Left kidney (tissue), 2 donors: Measurements from ENCODE around the gene TMEM163. TPM values are rescaled to one million over a fixed set of nuclear protein-coding genes. Genes with fewer than 3 reads are reported as not detected.
"Not testable (repeated sequence)": the region's sequence is repeated elsewhere in the genome, so short reads cannot be mapped to it uniquely, and the experiment has no call there.

Experiments
- DNase-seq: peaks from one replicate; pipeline ENCODE4 v3.0.0-alpha.2; 2013
- polyA plus RNA-seq: library from polyadenylated mRNA; unstranded; fragments of 120-200 nt; gene quantifications from one replicate; pipeline ENCODE4 v1.2.1, GENCODE V29; 2013; ENCODE audit not compliant: insufficient read length

Gene TMEM163
- polyA plus RNA-seq, 1 donor = 1.6 TPM

DNA sequence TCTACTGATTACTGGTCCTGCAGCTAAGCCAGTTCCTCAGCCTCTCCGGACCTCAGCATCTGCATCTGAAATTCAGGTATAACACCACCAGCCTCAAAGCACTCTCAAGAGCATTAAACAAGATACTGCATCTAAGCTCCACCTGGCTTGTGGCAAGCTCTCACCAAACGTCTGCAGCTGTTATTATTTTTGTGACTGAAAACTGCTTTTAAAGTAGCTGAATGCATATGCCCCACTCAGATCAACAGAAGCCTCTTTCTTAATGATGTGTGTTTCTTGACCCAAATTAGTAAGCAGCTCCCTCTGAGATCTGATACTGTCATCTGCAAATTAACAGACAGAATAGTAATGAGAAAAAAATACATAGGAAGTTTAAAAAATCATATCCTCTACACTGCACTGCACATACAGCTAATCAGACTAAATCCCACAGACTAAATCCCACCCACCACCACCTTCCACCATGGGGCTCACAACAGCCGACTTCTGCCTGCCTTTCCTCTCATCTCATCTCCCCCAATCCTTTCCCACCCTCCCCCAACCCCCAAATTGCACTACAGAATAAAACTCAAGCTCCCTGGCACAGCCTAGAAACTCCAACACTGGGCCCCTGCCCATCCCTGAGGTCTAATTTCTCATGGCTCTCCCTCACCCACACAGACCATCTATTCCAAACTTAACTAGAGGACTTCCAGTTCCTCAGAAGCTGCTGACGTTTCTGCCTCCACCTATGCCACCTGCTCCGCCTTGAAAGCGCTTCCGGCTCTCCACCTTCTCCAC is 52.9 kb downstream of the TMEM163 start:
- DNase-seq = no peak

DNA sequence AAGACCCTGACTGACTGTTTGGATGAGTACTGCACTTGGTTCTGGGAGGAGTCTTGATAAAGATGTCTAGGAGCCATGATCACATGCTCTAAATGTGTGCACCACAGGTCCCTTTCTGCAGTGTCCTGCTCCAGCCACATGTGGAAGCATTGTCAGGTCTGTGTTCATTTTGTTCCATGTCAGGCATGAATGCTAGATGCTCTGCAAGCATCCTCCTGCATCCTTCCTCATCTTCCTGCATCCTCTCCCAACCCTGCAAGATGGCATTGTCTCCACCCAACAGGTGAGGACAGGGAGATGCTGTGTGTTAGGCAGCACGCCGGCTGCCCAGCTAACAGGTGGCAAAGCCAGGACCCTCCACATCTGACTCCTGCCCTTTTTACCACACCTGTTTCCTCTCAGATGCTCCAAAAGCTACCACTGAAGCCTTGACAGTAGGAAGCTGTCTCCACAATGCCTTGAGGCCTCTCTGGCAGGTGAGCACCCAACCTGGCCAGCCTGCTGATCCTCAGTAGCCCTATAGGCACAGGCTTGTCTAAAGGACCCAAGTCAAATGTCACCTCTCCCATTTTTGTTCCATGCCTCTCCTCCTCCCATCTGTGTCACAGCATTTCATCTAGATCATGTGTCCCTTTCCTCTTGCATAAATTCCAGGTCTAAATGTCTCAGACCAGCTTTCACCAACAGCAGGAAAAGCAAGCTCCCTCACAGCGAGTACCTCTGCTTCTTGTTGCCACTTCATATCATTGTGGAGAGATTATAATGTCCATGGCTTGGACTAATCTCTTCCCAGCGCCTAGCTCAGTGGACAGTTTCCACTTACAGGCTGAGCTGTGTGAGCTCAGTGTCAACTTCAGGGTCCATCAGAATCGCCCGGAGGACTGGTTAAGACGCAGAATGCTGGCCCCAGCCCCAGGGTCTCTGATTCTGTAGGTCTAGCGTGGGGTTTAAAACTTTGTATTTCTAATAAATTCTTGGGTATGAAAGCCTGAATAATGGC is 55.0 kb downstream of the TMEM163 start:
- no peak for DNase-seq

DNA sequence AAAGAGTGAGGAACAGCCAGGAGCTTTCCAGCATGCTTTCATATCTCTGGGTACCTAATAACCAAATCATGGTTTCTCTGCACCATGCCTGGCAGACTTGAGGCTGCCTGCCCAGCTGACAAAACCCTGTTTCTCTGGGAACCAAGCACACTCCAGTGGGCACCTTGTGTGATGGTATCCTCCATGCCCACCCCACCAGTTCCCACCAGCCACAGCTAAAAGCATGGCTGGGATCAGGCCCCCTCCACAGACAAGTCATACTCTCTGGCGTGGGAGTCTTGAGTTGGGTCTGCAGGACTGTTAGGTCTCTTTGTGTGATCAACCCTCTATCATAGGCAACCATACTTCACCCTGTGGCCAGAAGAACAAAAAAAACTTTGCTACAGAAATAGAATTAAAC is 56.0 kb downstream of the TMEM163 start:
- no peak for DNase-seq

DNA sequence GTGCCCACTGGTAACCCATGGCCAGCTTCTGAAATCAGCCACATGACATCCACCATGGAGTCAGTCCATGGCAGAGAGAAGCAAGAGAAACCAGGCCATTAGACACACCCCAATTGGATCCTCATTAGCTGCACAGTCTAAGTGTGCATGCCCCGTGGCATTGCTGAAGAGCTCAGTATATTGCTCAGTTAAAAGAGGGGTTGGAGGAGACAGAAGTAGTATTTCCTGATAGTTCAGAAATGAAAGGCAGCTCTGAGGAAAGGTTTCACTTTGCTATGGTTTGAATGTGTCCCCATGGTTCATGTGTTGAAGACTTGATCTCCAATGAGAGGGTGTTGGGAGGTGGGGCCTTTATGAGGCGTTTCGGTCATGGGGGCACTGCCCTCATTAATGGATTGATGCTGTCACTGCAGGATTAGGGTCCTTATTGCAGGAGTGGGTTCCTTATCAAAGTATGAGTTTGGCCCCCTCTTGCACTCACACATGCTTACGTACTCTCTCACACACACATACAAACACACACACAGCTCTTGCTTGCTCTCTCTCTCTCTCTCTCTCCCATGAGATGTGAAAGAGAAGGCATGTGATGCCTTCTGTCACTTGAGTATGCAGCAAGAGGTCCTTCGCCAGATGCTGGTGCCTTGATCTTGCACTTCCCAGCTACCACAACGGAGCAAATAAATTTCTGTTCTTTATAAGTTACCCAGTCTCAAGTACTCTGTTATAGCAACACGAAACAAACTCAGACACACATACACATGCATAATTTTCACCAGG is 58.0 kb downstream of the TMEM163 start:
- no peak for DNase-seq

DNA sequence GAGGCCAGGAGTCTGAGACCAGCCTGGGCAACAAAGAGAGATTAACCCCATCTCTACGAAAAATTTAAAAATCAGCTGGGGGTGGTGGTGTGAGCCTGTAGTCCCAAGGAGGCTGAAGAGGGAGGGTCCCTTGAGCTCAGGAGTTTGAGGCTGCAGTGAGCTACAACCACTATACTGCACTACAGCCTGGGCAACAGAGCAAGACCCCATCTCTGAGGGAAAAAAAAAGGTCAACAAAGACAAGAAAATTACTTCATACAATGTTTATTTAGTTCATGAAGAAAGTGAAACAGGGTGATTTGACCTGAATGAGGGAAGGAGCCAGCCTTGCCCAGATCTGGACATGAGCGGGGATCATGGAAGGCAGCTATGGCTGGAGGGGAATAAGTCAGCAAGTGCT is 59.1 kb downstream of the TMEM163 start:
- DNase-seq = no peak

DNA sequence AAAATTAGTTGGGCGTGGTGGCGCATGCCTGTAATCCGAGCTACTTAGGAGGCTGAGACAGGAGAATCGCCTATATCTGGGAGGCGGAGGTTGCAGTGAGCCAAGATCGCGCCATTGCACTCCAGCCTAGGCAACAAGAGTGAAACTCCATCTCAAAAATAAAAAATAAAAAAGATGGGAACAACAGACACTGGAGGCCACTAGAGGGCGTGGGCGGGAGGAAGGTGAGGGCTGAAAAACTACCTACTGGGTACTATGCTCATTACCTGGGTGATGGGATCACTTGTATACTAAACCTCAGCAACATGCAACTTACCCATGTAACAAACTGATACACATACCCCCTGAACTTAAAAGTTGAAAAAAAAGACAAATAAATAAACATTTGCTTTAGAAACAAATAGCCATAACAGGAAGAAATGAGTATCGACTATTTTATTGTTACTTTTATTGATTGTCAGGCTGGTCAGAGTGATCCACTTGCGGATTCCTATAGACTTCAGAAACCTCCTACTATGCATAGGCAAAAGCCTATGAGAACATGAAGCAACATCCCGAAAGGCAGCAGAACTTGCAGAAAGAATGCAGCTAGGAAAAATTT is 61.0 kb downstream of the TMEM163 start:
- DNase-seq = no peak

DNA sequence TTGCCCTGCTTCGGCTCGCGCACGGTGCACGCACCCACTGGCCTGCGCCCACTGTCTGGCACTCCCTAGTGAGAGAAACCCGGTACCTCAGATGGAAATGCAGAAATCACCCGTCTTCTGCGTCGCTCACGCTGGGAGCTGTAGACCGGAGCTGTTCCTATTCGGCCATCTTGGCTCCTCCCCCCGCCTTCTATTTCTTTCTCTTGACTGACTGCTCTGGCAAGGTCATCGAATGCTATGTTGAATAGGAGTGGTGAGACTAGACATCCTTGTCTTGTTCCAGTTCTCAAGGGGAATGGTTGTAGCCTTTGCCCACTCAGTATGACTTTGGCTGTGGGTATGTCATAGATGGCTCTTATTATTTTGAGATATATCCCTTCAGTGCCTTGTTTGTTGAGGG is 62.4 kb downstream of the TMEM163 start:
- not testable (repeated sequence) for DNase-seq

DNA sequence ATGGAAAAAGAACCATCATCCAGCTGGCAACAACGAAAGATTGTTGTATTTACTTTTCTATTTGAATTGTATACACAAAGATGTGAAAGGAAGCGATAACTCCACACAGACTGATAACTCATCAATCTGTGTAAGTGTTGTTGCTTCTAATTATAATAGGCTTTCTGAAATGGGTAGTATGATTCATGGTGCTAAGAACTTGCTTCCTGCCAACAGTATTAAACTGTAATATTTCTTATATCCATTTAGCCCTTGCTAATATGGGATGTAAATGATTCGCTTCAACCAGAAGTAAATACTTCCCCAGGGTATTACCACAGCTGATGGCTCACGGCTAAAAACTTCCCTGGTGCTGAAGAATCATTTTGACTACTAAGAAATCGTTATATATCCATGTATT is 70.2 kb downstream of the TMEM163 start:
- no peak for DNase-seq

DNA sequence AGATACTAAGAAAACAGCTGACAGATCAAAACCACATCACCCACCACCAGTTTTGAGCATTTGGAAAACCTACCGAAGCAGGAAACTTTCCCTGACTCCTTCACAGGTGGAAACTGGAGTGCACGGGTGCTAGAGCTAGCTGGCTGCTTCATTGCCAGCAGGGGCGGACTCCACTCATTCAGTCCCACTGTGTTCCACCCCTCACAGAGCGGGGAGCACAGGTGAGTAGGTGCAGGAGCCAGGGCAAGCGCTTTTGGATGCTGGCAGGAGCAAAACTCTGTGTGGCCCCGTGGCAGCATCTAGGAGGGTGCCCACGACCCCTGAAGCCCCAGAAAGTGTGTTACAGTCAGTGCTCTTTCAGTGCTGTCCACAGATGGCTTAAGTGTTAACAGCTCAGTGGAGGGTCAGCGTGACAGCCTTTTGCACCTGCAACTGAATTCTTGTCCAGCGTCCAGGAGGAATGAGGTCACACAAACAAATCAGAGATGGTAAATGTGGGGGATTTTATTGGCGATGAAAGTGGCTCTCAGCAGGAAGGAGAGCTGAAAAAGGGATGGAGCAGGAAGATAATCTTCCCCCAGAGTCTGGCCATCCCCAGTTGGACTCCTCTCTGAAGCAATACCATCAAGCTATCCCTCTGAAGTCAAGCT is 71.1 kb downstream of the TMEM163 start:
- no peak for DNase-seq

DNA sequence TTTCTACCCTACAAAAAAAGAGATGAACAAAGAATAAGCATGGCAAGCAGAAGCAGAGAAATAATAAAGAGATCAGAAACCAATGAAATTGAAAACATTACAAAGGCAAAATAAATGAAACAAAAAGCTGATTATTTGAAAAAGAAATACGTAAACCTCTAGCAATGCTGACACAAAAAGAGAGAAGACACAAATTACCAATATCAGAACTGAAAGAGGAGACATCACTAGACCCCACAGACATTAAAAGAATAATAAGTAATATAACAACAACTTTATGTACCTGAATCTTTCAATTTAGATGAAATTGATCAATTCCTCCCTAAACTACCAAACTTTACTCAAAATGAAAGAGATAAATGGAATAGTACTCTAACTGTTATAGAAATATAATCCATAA is 75.9 kb downstream of the TMEM163 start:
- no peak for DNase-seq

DNA sequence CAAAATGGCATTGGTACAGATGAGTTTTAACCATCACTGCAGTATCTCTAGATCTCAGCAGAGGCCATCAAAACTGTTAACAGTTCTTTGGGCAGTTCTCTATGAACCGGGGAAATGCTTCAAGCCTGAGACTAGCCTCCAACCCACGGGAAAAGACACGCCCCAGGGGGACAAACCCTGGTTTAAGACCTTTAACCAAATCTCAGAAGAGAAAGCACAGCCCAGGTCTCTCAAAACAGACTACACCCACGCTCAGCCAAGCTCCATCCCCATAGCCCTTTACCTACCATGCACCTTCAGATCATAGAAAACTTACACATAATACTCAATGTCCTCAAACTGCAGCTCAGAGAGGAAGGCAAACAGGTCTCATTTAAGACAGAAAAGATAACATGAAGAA is 78.3 kb downstream of the TMEM163 start:
- DNase-seq = no peak

DNA sequence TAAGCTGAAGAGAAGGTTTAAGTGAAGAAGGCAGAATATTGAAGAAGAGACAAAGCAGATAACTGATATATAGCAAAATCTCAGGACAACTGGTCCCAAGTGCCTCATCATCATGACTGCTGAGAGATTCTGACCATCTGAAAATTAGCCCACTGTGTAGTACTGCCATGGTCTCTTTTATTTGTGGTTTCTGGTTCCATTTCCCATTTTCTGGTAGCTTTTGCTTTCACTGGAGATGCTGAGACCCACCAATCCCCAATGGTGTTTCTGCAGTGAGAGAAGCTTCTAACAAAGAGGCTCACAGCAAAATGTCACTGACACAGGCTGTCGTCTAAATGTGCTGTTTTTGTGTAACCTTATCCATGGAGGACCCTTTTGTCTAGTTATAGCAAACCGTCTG is 79.5 kb downstream of the TMEM163 start:
- DNase-seq = no peak

DNA sequence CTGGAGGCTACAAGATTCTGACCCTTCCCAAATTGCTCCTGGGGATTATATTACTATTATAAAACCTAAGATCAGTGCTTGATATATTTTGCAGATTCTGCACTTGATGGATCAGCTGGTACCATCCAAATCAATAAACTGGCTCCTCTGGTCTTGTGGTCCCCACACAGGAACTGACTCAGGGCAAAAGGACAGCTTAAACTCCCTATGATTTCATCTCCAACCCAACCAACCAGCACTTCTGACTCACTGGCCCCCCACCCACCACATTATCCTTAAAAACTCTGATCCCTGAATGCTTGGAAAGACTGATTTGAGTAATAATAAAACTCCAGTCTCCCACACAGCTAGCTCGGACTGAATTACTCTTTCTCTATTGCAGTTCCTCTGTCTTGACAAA is 82.1 kb downstream of the TMEM163 start:
- no peak for DNase-seq

DNA sequence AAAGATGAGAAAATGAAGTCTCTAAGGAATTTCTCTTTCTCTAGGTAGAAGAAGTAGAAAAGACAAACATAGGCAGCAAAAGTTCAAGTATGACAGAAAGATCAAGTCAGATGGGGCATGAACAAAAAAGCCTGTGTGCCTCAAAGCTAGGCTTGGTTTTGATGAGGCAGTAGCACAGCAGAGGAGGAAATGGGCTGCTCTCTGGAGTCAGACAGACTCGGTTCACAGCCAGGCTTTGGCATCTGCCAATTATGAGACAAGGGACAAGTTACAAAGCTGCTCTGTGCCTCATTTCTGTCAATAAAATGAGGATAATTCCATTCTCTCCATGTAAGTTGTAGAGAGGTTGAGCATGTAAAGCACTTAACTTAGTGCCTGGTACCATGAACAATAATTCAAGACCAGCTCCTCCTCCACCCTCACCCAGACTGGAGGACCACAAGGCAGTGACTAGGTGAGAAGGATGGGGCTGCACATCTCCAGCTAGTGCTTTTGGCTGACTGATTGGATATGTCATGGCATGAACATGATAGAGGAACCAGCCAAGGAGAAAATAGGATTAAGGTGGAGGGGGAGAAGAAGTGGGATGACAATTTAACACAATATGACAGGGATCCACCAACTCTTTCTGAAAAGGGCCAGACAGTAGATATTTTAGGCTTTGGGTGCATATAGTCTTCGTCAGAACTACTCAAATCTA is 84.6 kb downstream of the TMEM163 start:
- DNase-seq = no peak

DNA sequence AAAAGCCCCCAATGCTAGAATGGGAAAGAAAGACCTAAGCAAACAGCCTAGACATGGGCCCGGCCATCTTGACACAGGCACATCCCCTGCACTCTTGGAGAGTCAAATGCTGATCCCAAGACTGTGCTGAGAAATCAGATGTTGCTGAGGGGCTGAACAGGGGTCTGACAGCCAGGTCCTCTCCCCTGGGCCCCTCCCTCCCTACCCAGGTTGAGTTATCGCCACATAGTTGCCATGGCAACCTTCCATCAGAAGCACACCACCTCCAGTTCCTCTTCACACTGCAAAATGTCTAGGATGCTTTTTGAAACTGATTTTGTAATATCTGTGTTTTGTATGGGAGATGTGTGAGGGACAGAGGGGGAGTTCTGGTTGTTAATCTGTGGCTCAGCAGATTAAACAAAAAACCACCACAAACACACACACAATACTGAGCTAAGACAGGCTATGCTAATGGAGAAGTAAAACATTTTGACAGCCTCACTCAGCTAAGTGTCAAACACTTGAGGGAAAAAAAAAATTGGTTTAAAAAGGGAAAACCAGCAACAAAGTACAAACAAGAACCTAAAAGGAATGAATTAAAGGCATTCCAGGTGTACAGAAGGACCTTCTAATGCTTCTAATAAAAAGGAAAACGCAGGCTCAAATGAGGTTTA is 88.2 kb downstream of the TMEM163 start:
- DNase-seq = no peak

DNA sequence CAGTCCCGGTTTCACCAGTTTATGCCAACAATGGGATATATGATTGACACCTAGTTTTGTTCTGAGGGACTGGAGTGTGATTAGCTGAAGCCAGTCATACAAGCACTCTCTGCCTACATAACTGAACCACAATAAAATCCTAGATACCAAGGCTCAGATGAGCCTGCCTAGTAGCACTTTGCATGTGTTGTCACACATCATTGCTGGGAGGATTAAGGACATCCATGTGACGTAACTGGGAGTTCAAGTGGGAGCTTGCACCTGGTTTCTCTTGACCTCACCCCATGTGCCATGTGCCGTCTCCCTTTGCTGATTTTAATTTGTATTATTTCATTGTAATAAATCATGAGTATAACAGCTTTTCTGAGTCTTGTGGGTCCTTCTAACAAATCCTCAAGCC is 90.3 kb downstream of the TMEM163 start:
- DNase-seq = no peak

DNA sequence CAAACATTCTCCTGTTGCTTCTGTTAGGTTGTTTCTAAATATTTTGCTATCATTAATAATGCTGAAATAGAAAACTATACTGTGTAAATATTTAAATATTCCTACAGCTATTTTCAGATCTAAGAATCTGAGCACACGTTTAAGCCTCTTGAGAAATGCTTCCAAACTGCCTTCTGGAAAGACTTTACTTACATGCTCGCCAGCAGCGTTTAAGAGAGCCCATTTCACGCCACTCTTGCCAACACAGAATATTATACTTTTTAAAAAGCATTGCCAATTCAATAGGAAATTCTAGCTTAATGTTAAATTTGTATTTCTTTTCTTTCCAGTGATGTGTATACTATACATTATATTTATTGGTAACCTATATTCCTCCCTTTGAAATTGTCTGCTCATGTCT is 92.0 kb downstream of the TMEM163 start:
- DNase-seq = no peak

DNA sequence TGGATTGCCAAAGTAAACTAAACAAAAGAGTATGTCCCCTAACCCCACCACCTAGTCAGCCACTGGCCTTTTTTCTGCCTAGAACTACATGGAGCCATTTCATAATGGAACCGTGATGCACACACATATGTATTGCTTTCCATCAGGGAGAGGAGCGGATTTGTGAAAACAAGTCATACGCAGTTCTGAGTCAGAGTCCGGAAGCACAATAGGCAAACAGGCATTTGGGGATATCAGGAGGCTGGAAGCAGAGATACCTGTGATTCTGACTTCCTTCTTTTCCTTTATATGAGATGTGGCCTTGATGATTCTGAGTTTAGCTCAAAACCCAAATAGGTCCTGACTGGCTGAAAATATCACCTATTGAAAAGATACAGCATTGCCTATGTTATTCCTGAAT is 93.5 kb downstream of the TMEM163 start:
- DNase-seq = no peak

DNA sequence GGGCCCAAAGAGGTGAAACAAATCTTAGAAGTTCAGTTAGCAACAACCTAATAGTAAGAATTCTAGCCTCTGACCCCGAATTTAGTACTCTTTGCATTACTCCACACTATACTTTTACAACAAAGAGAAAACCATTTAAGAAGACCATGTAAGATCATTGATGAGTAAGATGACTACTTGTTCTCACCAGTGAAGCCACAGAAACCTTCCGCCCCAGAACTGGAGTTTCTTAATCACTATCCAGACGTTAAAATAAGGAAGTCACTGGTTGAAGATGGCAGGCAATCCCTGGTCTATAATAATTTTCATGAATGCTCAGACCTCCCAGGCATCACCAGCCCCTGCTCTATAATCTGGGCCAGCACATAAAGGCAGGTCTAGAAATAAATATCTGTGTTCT is 95.0 kb downstream of the TMEM163 start:
- no peak for DNase-seq

DNA sequence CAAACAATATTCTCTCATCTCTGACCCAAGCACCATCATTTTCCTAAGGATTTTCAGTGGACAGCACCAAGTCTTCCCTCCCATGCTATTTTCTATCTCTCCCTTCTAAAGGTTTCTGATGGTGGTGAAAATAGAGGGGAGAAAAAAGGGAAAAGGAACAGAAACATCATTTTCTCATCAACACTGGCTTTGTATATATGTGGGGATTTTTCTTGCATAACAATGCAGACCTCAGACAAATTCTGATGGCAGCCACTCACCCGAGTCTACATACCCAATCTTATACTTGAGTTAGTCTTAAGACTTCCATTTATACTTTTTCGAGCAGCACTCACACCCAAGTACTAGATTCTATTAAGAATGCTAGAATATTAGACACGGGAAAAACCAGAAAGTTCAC is 95.8 kb downstream of the TMEM163 start:
- no peak for DNase-seq
